ENCODE data around the gene ANAPC2. TPM values are rescaled to one million over a fixed set of nuclear protein-coding genes. Genes with fewer than 3 reads are reported as not detected.

The ANAPC2 gene
- total RNA-seq, 1 experiment from 2014 or later = 95.4 TPM

DNA sequence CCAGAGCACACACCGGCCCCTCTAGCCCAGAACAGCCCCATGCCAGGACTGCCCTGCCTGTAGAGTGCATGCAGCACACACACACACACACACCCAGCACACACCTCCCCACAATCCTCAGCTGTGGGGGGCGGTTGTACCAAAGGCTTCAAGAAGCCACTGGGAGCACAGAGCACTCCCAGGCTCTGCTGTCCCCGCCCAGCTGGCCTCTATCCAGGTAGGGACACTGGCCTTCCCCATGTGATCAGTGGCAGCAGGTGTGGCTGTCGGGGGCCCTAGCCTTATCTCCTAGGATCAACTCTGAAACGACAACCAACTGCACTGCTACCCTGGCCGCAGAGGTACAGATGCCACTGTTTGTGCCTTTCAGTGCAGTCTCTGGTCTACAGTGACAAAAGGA lies 2.0 kb downstream of the ANAPC2 start:
- ChIA-PET POLR2A (ENCODE audit: unreplicated experiment) (no interaction called here), CTCF (no interaction called here)
- no peaks in the 10 kb centered on the region for H3K9me2 ChIP-seq (ENCODE audit: insufficient read depth)
- no peak overlapping the region for H3K4me3 ChIP-seq
- no peaks in the 10 kb centered on the region for H3K36me3 ChIP-seq (ENCODE audit: low read depth)
- H3K27ac ChIP-seq = no peak overlapping the region
- peaks cover 18% of the 10 kb centered on the region for H3F3A ChIP-seq (ENCODE audit: insufficient read depth, low read depth)
- peak overlapping the region; percentile 92; the same call in 1 of the 2 replicates for H3K4me2 ChIP-seq
- H3K79me2 ChIP-seq (ENCODE audit: low read depth) = peaks cover 30% of the 10 kb centered on the region
- peaks cover 11% of the 10 kb centered on the region for H4K20me1 ChIP-seq (ENCODE audit: insufficient read depth)
- no peak for DNase-seq
- H3K4me1 ChIP-seq (replicated peaks; ENCODE audit: insufficient read depth) = peaks cover 33% of the 10 kb centered on the region
- no TSS peak for BruUV-seq (replicated peaks)
- H2AFZ ChIP-seq = no peak overlapping the region
- no peaks in the 10 kb centered on the region for H3K9me3 ChIP-seq (ENCODE audit: insufficient read depth, low read depth)
- intact Hi-C loops (cut with micrococcal nuclease; ENCODE audit: unreplicated experiment) = no loop called here
- no peaks in the 10 kb centered on the region for H3K27me3 ChIP-seq (ENCODE audit: insufficient read depth, low read depth)
- TF ChIP-seq EZH2 (IDR thresholded peaks at IDR 0.05; ENCODE audit: low read depth) = no peak
- TF ChIP-seq, protein P1, sequence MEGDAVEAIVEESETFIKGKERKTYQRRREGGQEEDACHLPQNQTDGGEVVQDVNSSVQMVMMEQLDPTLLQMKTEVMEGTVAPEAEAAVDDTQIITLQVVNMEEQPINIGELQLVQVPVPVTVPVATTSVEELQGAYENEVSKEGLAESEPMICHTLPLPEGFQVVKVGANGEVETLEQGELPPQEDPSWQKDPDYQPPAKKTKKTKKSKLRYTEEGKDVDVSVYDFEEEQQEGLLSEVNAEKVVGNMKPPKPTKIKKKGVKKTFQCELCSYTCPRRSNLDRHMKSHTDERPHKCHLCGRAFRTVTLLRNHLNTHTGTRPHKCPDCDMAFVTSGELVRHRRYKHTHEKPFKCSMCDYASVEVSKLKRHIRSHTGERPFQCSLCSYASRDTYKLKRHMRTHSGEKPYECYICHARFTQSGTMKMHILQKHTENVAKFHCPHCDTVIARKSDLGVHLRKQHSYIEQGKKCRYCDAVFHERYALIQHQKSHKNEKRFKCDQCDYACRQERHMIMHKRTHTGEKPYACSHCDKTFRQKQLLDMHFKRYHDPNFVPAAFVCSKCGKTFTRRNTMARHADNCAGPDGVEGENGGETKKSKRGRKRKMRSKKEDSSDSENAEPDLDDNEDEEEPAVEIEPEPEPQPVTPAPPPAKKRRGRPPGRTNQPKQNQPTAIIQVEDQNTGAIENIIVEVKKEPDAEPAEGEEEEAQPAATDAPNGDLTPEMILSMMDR (conservative IDR thresholded peaks at IDR 0.05) = no peak

DNA sequence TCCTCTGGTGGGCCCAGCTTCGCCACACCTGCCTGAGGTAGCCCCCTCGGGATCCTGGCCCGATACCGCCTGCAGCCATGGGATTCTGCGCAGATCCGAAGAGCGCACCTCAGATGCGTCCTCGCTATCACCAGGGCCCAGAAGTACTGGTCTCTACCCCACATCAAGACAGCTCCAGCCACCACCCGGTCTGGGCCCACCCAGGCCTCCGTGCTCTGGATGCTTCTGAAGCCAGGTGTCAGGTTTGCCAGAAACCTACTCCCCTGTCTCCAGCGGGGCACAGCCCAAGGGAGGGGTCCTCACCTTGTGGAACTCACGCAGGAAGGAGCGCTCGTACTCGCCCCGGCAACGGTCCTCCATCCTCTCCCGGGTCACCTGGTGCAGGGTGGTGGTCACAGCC lies 2.4 kb downstream of the ANAPC2 start:
- no peaks in the 10 kb centered on the region for H3K9me3 ChIP-seq (ENCODE audit: insufficient read depth, low read depth)
- CTCF ChIA-PET = no interaction called here
- POLR2A ChIA-PET (ENCODE audit: unreplicated experiment) = no interaction called here
- peaks cover 18% of the 10 kb centered on the region for H3F3A ChIP-seq (ENCODE audit: insufficient read depth, low read depth)
- BruUV-seq (replicated peaks) = no TSS peak
- no peak for DNase-seq
- peaks cover 30% of the 10 kb centered on the region for H3K79me2 ChIP-seq (ENCODE audit: low read depth)
- H3K27me3 ChIP-seq (ENCODE audit: insufficient read depth, low read depth) = no peaks in the 10 kb centered on the region
- no peaks in the 10 kb centered on the region for H3K9me2 ChIP-seq (ENCODE audit: insufficient read depth)
- no peak overlapping the region for H2AFZ ChIP-seq
- peaks cover 32% of the 10 kb centered on the region for H3K4me1 ChIP-seq (replicated peaks; ENCODE audit: insufficient read depth)
- H3K4me2 ChIP-seq = no peak overlapping the region
- no peaks in the 10 kb centered on the region for H3K36me3 ChIP-seq (ENCODE audit: low read depth)
- intact Hi-C loops (cut with micrococcal nuclease; ENCODE audit: unreplicated experiment) = no loop called here
- no peak for TF ChIP-seq EZH2 (IDR thresholded peaks at IDR 0.05; ENCODE audit: low read depth)
- TF ChIP-seq, protein P1 (conservative IDR thresholded peaks at IDR 0.05) = no peak
- peaks cover 11% of the 10 kb centered on the region for H4K20me1 ChIP-seq (ENCODE audit: insufficient read depth)
- H3K4me3 ChIP-seq = no peak overlapping the region
- no peak overlapping the region for H3K27ac ChIP-seq

DNA sequence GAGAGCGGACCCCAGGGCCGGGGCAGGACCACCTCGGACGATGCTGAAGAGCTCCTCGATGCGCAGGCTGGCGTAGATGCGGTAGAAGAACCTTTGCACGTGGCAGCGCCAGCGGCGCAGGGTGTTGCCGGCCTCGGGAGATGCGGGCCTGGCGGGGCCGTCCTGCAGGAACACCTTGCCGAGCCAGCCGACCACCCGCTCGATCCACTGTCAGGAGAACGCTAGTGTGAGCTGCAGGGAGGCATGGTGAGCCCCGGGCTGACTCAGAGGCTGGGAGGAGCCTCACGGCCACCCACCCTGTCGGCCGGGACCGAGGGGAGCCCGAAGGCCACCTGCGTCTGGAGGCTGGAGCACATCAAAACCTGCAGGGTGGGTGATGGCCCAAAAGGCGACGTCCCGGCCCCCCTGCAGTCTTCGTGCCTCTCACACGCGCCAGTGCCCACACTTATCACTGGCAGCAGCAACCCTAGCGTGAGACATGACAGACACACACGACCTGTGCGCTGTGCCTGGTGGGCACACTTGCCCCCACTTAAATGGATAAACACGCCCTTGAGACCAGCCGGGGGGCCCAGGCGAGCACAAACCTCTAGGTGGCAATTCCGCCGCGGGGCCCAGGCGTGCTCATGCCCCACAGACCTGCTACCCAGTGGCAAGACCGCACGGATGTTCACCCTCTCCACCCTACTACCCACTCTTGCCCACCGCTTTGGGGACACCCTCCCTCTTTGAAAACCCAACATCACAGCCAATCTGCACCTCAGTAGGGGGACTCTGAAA lies 3.3 kb downstream of the ANAPC2 start:
- POLR2A ChIA-PET (ENCODE audit: unreplicated experiment) = no interaction called here
- no peaks in the 10 kb centered on the region for H3K36me3 ChIP-seq (ENCODE audit: low read depth)
- intact Hi-C loops (cut with micrococcal nuclease; ENCODE audit: unreplicated experiment) = no loop called here

More for the DNA sequence above, 3.3 kb downstream of the ANAPC2 start:
- Histone ChIP-seq H2AFZ (no peak overlapping the region), H3K4me1 (replicated peaks; ENCODE audit: insufficient read depth) (peaks cover 23% of the 10 kb centered on the region), H3K9me2 (ENCODE audit: insufficient read depth) (no peaks in the 10 kb centered on the region), H3K27ac (no peak overlapping the region), H3K9me3 (ENCODE audit: insufficient read depth, low read depth) (no peaks in the 10 kb centered on the region), H3K4me2 (no peak overlapping the region), H3K4me3 (no peak overlapping the region), H3K27me3 (ENCODE audit: insufficient read depth, low read depth) (no peaks in the 10 kb centered on the region), H4K20me1 (ENCODE audit: insufficient read depth) (peaks cover 8% of the 10 kb centered on the region), H3F3A (ENCODE audit: insufficient read depth, low read depth) (peaks cover 16% of the 10 kb centered on the region), H3K79me2 (ENCODE audit: low read depth) (peaks cover 28% of the 10 kb centered on the region)
- no peak for TF ChIP-seq EZH2 (IDR thresholded peaks at IDR 0.05; ENCODE audit: low read depth)
- TF ChIP-seq, protein P1 (conservative IDR thresholded peaks at IDR 0.05) = no peak
- CTCF ChIA-PET = no interaction called here
- no TSS peak for BruUV-seq (replicated peaks)
- no peak for DNase-seq

All from PC-9 (cell line).